Measurements from ENCODE around the gene MAPK8IP3.
"Not testable (repeated sequence)": the region's sequence is repeated elsewhere in the genome, so short reads cannot be mapped to it uniquely, and the experiment has no call there.

The MAPK8IP3 gene

GRCh38 chr16:1727651-1728624, 21.9 kb downstream of the MAPK8IP3 start:
- H3K27ac ChIP-seq = no peak overlapping the region
- TF ChIP-seq, protein P1, sequence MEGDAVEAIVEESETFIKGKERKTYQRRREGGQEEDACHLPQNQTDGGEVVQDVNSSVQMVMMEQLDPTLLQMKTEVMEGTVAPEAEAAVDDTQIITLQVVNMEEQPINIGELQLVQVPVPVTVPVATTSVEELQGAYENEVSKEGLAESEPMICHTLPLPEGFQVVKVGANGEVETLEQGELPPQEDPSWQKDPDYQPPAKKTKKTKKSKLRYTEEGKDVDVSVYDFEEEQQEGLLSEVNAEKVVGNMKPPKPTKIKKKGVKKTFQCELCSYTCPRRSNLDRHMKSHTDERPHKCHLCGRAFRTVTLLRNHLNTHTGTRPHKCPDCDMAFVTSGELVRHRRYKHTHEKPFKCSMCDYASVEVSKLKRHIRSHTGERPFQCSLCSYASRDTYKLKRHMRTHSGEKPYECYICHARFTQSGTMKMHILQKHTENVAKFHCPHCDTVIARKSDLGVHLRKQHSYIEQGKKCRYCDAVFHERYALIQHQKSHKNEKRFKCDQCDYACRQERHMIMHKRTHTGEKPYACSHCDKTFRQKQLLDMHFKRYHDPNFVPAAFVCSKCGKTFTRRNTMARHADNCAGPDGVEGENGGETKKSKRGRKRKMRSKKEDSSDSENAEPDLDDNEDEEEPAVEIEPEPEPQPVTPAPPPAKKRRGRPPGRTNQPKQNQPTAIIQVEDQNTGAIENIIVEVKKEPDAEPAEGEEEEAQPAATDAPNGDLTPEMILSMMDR (conservative IDR thresholded peaks at IDR 0.05) = no peak

DNA sequence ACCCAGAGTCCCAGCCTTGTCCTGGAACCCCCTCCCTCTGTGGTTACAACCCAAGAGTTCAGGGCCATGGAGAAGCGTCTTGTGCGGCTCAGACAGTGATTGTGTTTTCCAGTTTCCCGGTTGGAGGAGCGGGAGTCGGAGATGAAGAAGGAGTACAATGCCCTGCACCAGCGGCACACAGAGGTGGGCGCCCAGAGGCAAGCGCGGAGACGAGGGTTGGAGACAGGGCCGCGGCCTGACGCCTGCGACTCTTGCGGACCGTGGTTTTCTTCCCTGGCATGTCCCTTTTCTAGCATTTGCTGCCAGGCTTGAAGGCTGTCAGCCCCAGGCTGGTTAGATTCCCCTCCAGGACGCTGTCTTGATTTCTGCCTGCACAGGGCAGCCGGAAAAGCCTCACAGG, 23.0 kb downstream of the MAPK8IP3 start:
- TF ChIP-seq, protein P1 (conservative IDR thresholded peaks at IDR 0.05) = no peak

GRCh38 chr16:1729445-1729844, 23.4 kb downstream of the MAPK8IP3 start:
- TF ChIP-seq, protein P1 (conservative IDR thresholded peaks at IDR 0.05) = no peak
- no peak overlapping the region for H3K27ac ChIP-seq

More for the DNA sequence above, 23.0 kb downstream of the MAPK8IP3 start:
- H3K27ac ChIP-seq = no peak overlapping the region

DNA sequence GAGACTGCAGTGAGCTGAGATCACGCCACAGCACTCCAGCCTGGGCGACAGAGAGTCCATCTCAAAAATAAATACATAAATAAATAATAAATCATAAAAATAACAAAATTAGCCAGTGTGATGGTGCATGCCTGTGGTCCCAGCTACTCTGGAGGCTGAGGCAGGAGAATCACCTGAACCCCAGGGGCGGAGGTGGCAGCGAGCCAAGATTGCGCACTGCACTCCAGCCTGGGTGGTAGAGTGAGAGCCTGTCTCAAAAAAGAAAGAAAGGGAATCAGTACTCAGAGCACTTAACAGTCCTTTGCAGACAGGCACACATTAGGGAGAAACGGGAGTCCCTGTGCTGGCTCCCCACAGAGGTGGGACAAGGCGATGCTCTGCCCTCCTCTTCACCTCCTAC, 25.1 kb downstream of the MAPK8IP3 start:
- no peak overlapping the region for H3K27ac ChIP-seq
- TF ChIP-seq, protein P1 (conservative IDR thresholded peaks at IDR 0.05) = no peak

- H3K27ac ChIP-seq = no peak overlapping the region
- TF ChIP-seq, protein P1 (conservative IDR thresholded peaks at IDR 0.05) = no peak
Observed at GRCh38 chr16:1731603-1732002, 25.6 kb downstream of the MAPK8IP3 start.

GRCh38 chr16:1732071-1732470, 26.1 kb downstream of the MAPK8IP3 start:
- TF ChIP-seq, protein P1 (conservative IDR thresholded peaks at IDR 0.05) = no peak
- H3K27ac ChIP-seq = no peak overlapping the region

- H3K27ac ChIP-seq = not testable (repeated sequence)
Observed at GRCh38 chr16:1732551-1732987, 26.6 kb downstream of the MAPK8IP3 start.

DNA sequence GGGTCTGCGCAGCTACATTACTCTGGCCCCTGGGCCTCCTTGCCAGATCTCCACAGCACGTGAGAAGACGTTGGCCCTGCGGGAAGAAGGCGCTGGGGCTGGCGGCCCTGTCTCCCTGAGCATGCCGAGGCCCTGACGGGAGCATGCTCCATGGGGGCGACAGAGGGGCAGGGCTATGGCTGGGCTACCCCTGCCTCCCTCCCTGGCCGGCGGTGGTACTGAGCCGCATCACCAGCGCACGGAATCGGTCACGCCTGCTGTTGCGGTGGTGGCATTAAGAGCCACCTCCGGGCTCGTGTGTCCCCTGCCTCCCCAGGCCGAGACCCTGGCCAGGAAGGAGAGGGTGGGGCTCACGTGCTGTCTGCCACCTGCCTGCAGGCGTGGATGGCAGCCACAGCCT, 28.1 kb downstream of the MAPK8IP3 start:
- no peak overlapping the region for H3K27ac ChIP-seq
- TF ChIP-seq, protein P1 (conservative IDR thresholded peaks at IDR 0.05) = no peak
